Caco-2 (cell line): ENCODE data around the gene SCAMP3. TPM values are rescaled to one million over a fixed set of nuclear protein-coding genes. Genes with fewer than 3 reads are reported as not detected.

Experiments
- BruUV-seq: library from RNA; stranded (reverse); fragments of 400-500 nt; replicated peaks from 2 replicates; lab custom pipeline; 2021; lab: Mats Ljungman, UMichigan
- CTCF ChIA-PET: fragments of 300-600 bp; sonication (Branson Sonifier 250); formaldehyde crosslinking; loops from one replicate; lab custom pipeline; 2022; ENCODE audit warnings: antibody characterized with exemption; lab: Charles Lee
- POLR2A ChIA-PET: fragments of 300-600 bp; sonication (Branson Sonifier 250); formaldehyde crosslinking; loops from one replicate; lab custom pipeline; 2022; ENCODE audit warnings: antibody characterized with exemption; lab: Charles Lee
- DNase-seq, 2 experiments: peaks; one replicate each; pipeline versions ENCODE4 v3.0.0 to v3.0.0-alpha.2; 2020 to 2022
- H3K27me3 ChIP-seq: replicated peaks from 2 replicates; pipeline ENCODE4 v1.6.0; 2011; ENCODE audit warnings: low read length; ENCODE audit not compliant: control insufficient read depth, insufficient read depth
- H3K36me3 ChIP-seq: 2 replicates; pipeline ENCODE4 v1.5.1; 2011; ENCODE audit warnings: low read length; ENCODE audit not compliant: control insufficient read depth, insufficient read depth
- H3K4me1 ChIP-seq: fragments of 250-450 bp; sonication (Bioruptor Pico); 2 replicates; pipeline ENCODE4 v1.5.1; 2020; ENCODE audit warnings: mild to moderate bottlenecking
- H3K4me3 ChIP-seq: 2 replicates; pipeline ENCODE4 v1.5.1; 2011; ENCODE audit warnings: low read depth, mild to moderate bottlenecking, control low read depth, low read length
- H3K9me3 ChIP-seq: fragments of 250-450 bp; sonication (Bioruptor Pico); 2 replicates; pipeline ENCODE4 v1.5.1; 2020; ENCODE audit warnings: mild to moderate bottlenecking, moderate library complexity
- H3K27ac Mint-ChIP-seq: one replicate; pipeline ENCODE4 v1.8.0; 2022; ENCODE audit warnings: mixed read lengths; ENCODE audit not compliant: unreplicated experiment
- H3K27me3 Mint-ChIP-seq: one replicate; pipeline ENCODE4 v1.8.0; 2022; ENCODE audit warnings: mixed read lengths; ENCODE audit not compliant: insufficient read depth, unreplicated experiment
- H3K36me3 Mint-ChIP-seq: one replicate; pipeline ENCODE4 v1.8.0; 2022; ENCODE audit warnings: mild to moderate bottlenecking, mixed read lengths; ENCODE audit not compliant: insufficient read depth, unreplicated experiment
- H3K4me1 Mint-ChIP-seq: one replicate; pipeline ENCODE4 v1.8.0; 2022; ENCODE audit warnings: low read depth, mixed read lengths; ENCODE audit not compliant: unreplicated experiment
- H3K4me3 Mint-ChIP-seq: one replicate; pipeline ENCODE4 v1.8.0; 2022; ENCODE audit warnings: mild to moderate bottlenecking, moderate library complexity, mixed read lengths; ENCODE audit not compliant: unreplicated experiment
- H3K9me3 Mint-ChIP-seq: one replicate; pipeline ENCODE4 v1.8.0; 2022; ENCODE audit warnings: mixed read lengths; ENCODE audit not compliant: unreplicated experiment
- intact Hi-C: fragments of 100-400 bp; cut with micrococcal nuclease; formaldehyde crosslinking; loops from one replicate; pipeline ENCODE4 v1.10.0; 2022; ENCODE audit not compliant: unreplicated experiment
- total RNA-seq: library from RNA; stranded (reverse); gene quantifications from 2 replicates; pipeline ENCODE4 v1.2.3, GENCODE V29; 2022
- TF ChIP-seq, protein P1 (sequence below), 2 experiments: fragments of 200-600 bp in 1 of 2; IDR thresholded peaks; 1 replicate in 1 of 2; 2 replicates in 1 of 2; pipeline versions ENCODE4 v1.5.1 to v1.8.0; 2011 to 2022; ENCODE audit warnings: antibody characterized with exemption in 1 of 2, control low read depth in 1 of 2, inconsistent platforms in 1 of 2, low read depth in 1 of 2, low read length in 1 of 2, mild to moderate bottlenecking in 1 of 2, moderate library complexity in 1 of 2; ENCODE audit not compliant: insufficient read depth in 1 of 2, severe bottlenecking in 1 of 2, unreplicated experiment in 1 of 2

Gene SCAMP3
- total RNA-seq, 1 experiment from 2014 or later = 55.9 TPM

DNA sequence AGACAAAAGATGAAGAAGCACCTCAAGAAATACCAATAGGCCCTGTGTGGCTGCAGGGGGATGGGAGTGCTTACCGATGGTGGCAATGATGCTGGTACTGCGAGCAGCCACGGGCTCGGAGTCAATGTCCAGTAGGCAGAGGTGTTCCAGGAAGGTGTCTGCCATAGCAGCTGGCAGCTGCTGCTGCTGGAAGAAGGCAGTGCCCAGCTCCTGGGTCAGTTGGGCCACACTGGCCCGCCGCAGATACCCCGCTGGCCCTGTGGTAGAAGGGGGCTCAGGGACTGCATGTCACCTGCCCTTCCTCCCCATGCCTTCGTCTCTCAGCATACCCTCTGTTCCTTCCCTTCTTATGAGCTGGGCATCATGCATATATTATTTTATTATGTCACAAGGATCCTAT, 37.9 kb upstream of the SCAMP3 start:
- Histone ChIP-seq H3K36me3 (no peaks in the 10 kb centered on the region), H3K27me3 (no peaks in the 10 kb centered on the region), H3K4me3 (no peak overlapping the region), H3K4me1 (no peaks in the 10 kb centered on the region), H3K9me3 (no peaks in the 10 kb centered on the region)
- H3K4me1 Mint-ChIP-seq = peaks cover 6% of the 10 kb centered on the region
- no peak for DNase-seq
- ChIA-PET CTCF (no interaction called here), POLR2A (no interaction called here)
- TF ChIP-seq, protein P1, sequence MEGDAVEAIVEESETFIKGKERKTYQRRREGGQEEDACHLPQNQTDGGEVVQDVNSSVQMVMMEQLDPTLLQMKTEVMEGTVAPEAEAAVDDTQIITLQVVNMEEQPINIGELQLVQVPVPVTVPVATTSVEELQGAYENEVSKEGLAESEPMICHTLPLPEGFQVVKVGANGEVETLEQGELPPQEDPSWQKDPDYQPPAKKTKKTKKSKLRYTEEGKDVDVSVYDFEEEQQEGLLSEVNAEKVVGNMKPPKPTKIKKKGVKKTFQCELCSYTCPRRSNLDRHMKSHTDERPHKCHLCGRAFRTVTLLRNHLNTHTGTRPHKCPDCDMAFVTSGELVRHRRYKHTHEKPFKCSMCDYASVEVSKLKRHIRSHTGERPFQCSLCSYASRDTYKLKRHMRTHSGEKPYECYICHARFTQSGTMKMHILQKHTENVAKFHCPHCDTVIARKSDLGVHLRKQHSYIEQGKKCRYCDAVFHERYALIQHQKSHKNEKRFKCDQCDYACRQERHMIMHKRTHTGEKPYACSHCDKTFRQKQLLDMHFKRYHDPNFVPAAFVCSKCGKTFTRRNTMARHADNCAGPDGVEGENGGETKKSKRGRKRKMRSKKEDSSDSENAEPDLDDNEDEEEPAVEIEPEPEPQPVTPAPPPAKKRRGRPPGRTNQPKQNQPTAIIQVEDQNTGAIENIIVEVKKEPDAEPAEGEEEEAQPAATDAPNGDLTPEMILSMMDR (IDR thresholded peaks at IDR 0.05; ENCODE audit: insufficient read depth in 1 of 2, low read depth in 1 of 2, low read length in 1 of 2, severe bottlenecking in 1 of 2, unreplicated experiment in 1 of 2) = no peak
- BruUV-seq = no TSS peak
- H3K9me3 Mint-ChIP-seq = no peaks in the 10 kb centered on the region
- H3K27ac Mint-ChIP-seq = no peak overlapping the region
- intact Hi-C loops = no loop called here
- H3K27me3 Mint-ChIP-seq = no peaks in the 10 kb centered on the region
- no peaks in the 10 kb centered on the region for H3K36me3 Mint-ChIP-seq
- no peak overlapping the region for H3K4me3 Mint-ChIP-seq

GRCh38 chr1:155297384-155297783, 35.2 kb upstream of the SCAMP3 start:
- no TSS peak for BruUV-seq
- CTCF ChIA-PET = no interaction called here
- intact Hi-C loops = no loop called here
- H3K4me3 Mint-ChIP-seq = no peak overlapping the region
- Histone ChIP-seq H3K36me3 (no peaks in the 10 kb centered on the region), H3K4me1 (no peaks in the 10 kb centered on the region), H3K4me3 (no peak overlapping the region), H3K9me3 (no peaks in the 10 kb centered on the region), H3K27me3 (no peaks in the 10 kb centered on the region)
- no peaks in the 10 kb centered on the region for H3K36me3 Mint-ChIP-seq
- TF ChIP-seq, protein P1 (IDR thresholded peaks at IDR 0.05; ENCODE audit: insufficient read depth in 1 of 2, low read depth in 1 of 2, low read length in 1 of 2, severe bottlenecking in 1 of 2, unreplicated experiment in 1 of 2) = no peak
- no peaks in the 10 kb centered on the region for H3K9me3 Mint-ChIP-seq
- no peaks in the 10 kb centered on the region for H3K27me3 Mint-ChIP-seq
- POLR2A ChIA-PET = no interaction called here
- no peak overlapping the region for H3K27ac Mint-ChIP-seq
- no peaks in the 10 kb centered on the region for H3K4me1 Mint-ChIP-seq
- DNase-seq = no peak

DNA sequence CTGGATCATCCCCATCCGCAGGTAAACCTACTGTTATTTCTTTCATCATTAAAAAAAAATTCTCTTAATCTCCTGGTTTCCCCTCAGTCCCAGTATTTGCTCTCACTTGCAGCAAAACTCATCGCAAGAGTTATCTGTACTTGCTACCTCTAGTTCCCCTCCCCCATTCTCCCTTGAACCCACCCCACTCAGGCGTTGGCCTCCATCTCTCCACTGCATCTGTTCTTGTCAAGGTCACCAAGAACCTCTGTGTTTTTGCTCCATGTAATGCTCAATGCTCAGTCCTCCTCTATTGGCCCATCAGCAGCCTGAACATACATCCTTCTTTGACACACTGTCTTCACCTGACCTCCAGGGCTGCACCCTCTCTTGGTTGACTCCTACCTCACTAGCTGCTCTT, 34.5 kb upstream of the SCAMP3 start:
- H3K36me3 Mint-ChIP-seq = peaks cover under 1% of the 10 kb centered on the region
- intact Hi-C loops = no loop called here
- ChIA-PET CTCF (no interaction called here), POLR2A (no interaction called here)
- TF ChIP-seq, protein P1 (IDR thresholded peaks at IDR 0.05; ENCODE audit: insufficient read depth in 1 of 2, low read depth in 1 of 2, low read length in 1 of 2, severe bottlenecking in 1 of 2, unreplicated experiment in 1 of 2) = no peak
- H3K27me3 Mint-ChIP-seq = no peaks in the 10 kb centered on the region
- no peak for DNase-seq
- no peaks in the 10 kb centered on the region for H3K27me3 ChIP-seq
- H3K4me3 ChIP-seq = no peak overlapping the region
- H3K9me3 Mint-ChIP-seq = no peaks in the 10 kb centered on the region
- H3K4me3 Mint-ChIP-seq = no peak overlapping the region
- no TSS peak for BruUV-seq
- H3K4me1 Mint-ChIP-seq = no peaks in the 10 kb centered on the region
- H3K36me3 ChIP-seq = no peaks in the 10 kb centered on the region
- no peaks in the 10 kb centered on the region for H3K9me3 ChIP-seq
- no peaks in the 10 kb centered on the region for H3K4me1 ChIP-seq
- H3K27ac Mint-ChIP-seq = no peak overlapping the region
